Liver (tissue), 3 donors: ENCODE results near the gene NFKB2.

Source experiments
- ATF3 ChIP-seq: IDR thresholded peaks from 2 replicates; pipeline ENCODE4 v1.6.1; 2016; ENCODE audit warnings: antibody characterized with exemption
- EGR1 ChIP-seq, 2 donors: IDR thresholded peaks; 2 replicates each; pipeline ENCODE4 v1.6.1; 2016 to 2018; ENCODE audit warnings: antibody characterized with exemption in 2 of 2, low read depth in 2 of 2
- FOXA1 ChIP-seq: IDR thresholded peaks from 2 replicates; pipeline ENCODE4 v1.6.1; 2016; ENCODE audit warnings: antibody characterized with exemption
- HNF4A ChIP-seq, 2 donors: conservative IDR thresholded peaks; 2 replicates each; pipeline ENCODE4 v1.6.1; 2016; ENCODE audit warnings: antibody characterized with exemption in 2 of 2, mild to moderate bottlenecking in 2 of 2
- JUND ChIP-seq, 2 donors: IDR thresholded peaks; 2 replicates each; pipeline ENCODE4 v1.6.1; 2016; ENCODE audit warnings: antibody characterized with exemption in 2 of 2
- MAX ChIP-seq: IDR thresholded peaks from 2 replicates; pipeline ENCODE4 v1.6.1; 2016; ENCODE audit warnings: antibody characterized with exemption
- RAD21 ChIP-seq, 2 donors: IDR thresholded peaks; 2 replicates each; pipeline ENCODE4 v1.6.1; 2016; ENCODE audit warnings: antibody characterized with exemption in 2 of 2, mild to moderate bottlenecking in 2 of 2
- REST ChIP-seq: IDR thresholded peaks from 2 replicates; pipeline ENCODE4 v1.6.1; 2016; ENCODE audit warnings: antibody characterized with exemption, mild to moderate bottlenecking
- SP1 ChIP-seq: IDR thresholded peaks from 2 replicates; pipeline ENCODE4 v1.6.1; 2018; ENCODE audit warnings: antibody characterized with exemption, mild to moderate bottlenecking
- TAF1 ChIP-seq: conservative IDR thresholded peaks from 2 replicates; pipeline ENCODE4 v1.6.1; 2016; ENCODE audit warnings: antibody characterized with exemption, mild to moderate bottlenecking
- YY1 ChIP-seq: IDR thresholded peaks from 2 replicates; pipeline ENCODE4 v1.6.1; 2016; ENCODE audit warnings: antibody characterized with exemption, mild to moderate bottlenecking
- TF ChIP-seq, protein P1 (sequence below): fragments of 150-350 bp; IDR thresholded peaks from 2 replicates; pipeline ENCODE4 v1.5.1; 2017; ENCODE audit warnings: improper control_type of control experiment, low read depth, low read length; ENCODE audit not compliant: missing input control
- TF ChIP-seq, protein P2 (sequence below): IDR thresholded peaks from 2 replicates; pipeline ENCODE4 v1.6.1; 2016; ENCODE audit warnings: antibody characterized with exemption
- donor health status: healthy.
- donor health status: healthy.

GRCh38 chr10:102401342-102401654 is 5.8 kb downstream of the NFKB2 start:
- TF ChIP-seq REST, result no peak
- TF ChIP-seq, protein P1, sequence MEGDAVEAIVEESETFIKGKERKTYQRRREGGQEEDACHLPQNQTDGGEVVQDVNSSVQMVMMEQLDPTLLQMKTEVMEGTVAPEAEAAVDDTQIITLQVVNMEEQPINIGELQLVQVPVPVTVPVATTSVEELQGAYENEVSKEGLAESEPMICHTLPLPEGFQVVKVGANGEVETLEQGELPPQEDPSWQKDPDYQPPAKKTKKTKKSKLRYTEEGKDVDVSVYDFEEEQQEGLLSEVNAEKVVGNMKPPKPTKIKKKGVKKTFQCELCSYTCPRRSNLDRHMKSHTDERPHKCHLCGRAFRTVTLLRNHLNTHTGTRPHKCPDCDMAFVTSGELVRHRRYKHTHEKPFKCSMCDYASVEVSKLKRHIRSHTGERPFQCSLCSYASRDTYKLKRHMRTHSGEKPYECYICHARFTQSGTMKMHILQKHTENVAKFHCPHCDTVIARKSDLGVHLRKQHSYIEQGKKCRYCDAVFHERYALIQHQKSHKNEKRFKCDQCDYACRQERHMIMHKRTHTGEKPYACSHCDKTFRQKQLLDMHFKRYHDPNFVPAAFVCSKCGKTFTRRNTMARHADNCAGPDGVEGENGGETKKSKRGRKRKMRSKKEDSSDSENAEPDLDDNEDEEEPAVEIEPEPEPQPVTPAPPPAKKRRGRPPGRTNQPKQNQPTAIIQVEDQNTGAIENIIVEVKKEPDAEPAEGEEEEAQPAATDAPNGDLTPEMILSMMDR, result no peak
- no peak for TF ChIP-seq SP1
- no peak for TF ChIP-seq EGR1 (IDR thresholded peaks at IDR 0.05; ENCODE audit: low read depth in 2 of 2)
- TF ChIP-seq FOXA1, result no peak
- TF ChIP-seq TAF1, result no peak
- TF ChIP-seq ATF3, result no peak
- no peak for TF ChIP-seq JUND (IDR thresholded peaks at IDR 0.05)
- TF ChIP-seq YY1, result no peak
- no peak for TF ChIP-seq RAD21 (IDR thresholded peaks at IDR 0.05)
- TF ChIP-seq HNF4A (conservative IDR thresholded peaks at IDR 0.05), result no peak
- TF ChIP-seq MAX, result no peak
- TF ChIP-seq, protein P2, sequence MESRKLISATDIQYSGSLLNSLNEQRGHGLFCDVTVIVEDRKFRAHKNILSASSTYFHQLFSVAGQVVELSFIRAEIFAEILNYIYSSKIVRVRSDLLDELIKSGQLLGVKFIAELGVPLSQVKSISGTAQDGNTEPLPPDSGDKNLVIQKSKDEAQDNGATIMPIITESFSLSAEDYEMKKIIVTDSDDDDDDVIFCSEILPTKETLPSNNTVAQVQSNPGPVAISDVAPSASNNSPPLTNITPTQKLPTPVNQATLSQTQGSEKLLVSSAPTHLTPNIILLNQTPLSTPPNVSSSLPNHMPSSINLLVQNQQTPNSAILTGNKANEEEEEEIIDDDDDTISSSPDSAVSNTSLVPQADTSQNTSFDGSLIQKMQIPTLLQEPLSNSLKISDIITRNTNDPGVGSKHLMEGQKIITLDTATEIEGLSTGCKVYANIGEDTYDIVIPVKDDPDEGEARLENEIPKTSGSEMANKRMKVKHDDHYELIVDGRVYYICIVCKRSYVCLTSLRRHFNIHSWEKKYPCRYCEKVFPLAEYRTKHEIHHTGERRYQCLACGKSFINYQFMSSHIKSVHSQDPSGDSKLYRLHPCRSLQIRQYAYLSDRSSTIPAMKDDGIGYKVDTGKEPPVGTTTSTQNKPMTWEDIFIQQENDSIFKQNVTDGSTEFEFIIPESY, result no peak
